Smooth muscle cell of the pulmonary artery (primary cell): ENCODE data around the gene MIER2. TPM values are rescaled to one million over a fixed set of nuclear protein-coding genes. Genes with fewer than 3 reads are reported as not detected.

ENCODE experiments used
- total RNA-seq: library from RNA; depleted of rRNA; stranded (reverse); fragments of >200 nt; gene quantifications from 2 replicates; pipeline ENCODE4 v1.2.3, GENCODE V29; 2014

MIER2 gene
- total RNA-seq: 36.2 and 39.1 TPM in 2 replicates

DNA sequence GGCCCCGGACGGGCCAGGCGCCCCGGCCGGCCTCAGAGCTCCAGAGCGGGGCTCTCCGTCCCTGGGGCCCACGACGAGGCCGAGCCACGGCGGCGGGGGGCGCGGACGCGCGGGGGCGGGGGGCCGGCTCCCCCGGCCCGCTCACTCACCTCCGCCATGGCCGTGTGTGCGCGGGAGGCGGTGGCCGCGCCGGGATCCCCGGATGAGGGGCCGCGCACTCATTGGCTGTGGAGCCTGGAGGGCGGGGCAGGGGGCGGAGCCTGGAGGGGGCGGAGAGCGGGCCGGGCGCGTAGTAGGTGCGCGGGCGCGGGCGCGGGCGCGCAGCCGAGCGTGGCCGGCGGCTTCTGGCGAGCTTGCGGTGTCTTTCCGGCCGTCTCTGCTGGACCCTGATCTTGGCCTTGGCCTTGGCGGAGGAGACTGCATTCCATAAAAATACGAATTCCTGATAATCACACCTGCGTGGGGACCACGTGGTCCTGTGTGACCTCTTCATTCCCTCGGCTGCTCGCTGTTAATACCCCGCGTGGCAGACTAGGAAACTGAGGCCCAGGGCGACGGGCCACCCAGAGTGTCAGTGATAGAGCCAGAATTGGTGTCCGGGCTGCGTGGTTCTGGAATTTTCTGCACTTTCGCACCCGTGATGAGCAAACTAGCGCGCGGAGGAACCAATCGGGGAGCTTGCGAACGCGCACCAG, at the start of gene MIER2:
TSS of gene MIER2 (minus strand) at position 172 of the 695 bp plus-strand sequence. CDS start at position 158, 14 bp downstream.

DNA sequence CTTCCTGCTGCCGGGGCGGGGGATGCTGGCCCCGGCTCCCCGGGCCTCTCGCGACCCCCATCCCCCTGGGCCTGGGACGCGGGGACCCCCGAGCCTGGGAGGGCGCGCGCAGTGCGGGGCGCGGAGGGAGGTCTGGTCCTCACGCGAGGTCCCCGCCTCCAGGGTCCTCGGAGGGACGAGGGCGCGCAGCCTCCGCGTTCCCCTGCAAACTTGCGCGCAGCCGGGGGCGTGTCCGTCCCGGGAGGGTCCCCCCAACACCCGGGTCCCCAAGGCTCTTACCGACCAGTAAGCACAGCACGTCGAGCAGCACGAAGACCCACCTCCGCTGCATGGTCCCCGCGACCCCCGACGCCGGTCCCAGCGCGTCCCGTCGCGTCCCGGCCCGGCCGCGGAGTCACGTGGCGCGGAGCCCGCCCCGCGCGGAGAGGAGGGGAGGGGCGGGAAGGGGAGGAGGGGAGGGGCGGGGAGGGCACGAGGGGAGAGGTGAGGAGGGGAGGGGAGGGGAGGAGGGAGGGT, 53.5 kb downstream of the MIER2 start, which contains the start of gene PLPP2:
TSS of gene PLPP2 (minus strand) at position 398 of the 516 bp plus-strand sequence. CDS start at position 331, 67 bp downstream.

Other genes with a start within 250 kb of the MIER2 start
- not detected in 2 replicates for gene OR4F17, start 237.7 kb downstream of the MIER2 start, total RNA-seq
- 1.9 and 2.2 TPM in 2 replicates for gene PLPP2, start 53.4 kb downstream of the MIER2 start, total RNA-seq
- gene C2CD4C, start 64.4 kb upstream of the MIER2 start, total RNA-seq: 0.07 TPM in 1 of 2 replicates, not detected in the other
- gene SHC2, start 116.2 kb upstream of the MIER2 start, total RNA-seq: 0.33 and 2.4 TPM in 2 replicates
- 0.13 and 0.20 TPM in 2 replicates for gene MADCAM1, start 151.7 kb upstream of the MIER2 start, total RNA-seq
- 18.9 and 22.3 TPM in 2 replicates for gene TPGS1, start 162.7 kb upstream of the MIER2 start, total RNA-seq
- gene CDC34, start 187.0 kb upstream of the MIER2 start, total RNA-seq: 51.9 and 64.0 TPM in 2 replicates
- gene GZMM, start 199.3 kb upstream of the MIER2 start, total RNA-seq: 0.17 TPM in 1 of 2 replicates, not detected in the other
- 556 and 625 TPM in 2 replicates for gene BSG, start 227.8 kb upstream of the MIER2 start, total RNA-seq
- gene HCN2, start 245.1 kb upstream of the MIER2 start, total RNA-seq: 2.4 and 4.6 TPM in 2 replicates